NCI-H1092 (cell line): ENCODE data around the gene COA7.

Experiments
- DNase-seq: peaks from one replicate; lab custom pipeline; 2025; lab: John Stamatoyannopoulos, UW

COA7 gene

DNA sequence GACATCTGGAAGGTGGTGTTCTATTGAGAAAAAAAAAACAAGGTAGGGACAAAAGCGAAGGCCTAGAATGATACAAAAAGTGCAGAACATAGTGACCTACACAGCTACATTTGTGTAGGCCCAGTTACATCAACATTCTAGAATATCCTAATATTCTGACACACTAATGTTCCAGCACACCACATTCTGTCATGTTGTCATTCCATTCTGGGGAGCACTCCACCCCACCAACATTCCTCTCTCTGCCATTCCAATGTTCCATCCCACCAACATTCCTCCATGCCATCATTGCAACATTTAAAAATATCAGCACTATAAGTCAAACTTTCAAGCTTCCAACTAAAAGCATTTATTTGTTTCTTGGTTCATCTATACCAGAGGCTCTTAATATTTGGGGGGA is 28.5 kb downstream of the COA7 start:
- no peak for DNase-seq

DNA sequence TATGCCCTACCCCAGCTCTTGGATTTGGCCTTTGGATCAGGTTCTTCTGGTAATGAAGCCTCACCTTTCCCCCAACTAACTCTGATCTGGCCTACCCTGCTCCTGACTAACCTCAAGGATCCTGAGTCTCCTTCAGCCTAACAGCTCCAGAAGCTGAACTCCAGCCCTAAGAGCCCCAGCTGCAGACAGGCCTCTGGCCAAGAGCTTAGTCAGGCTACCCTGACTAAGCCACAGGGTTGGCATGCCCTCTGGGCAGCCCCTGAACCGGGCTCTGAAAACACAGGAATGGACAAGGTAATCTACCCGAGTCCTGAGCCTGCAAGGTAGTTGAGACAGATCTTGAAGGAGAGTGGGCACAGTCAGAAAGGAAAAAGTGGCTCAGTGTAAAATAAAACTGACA is 29.4 kb downstream of the COA7 start:
- no peak for DNase-seq

DNA sequence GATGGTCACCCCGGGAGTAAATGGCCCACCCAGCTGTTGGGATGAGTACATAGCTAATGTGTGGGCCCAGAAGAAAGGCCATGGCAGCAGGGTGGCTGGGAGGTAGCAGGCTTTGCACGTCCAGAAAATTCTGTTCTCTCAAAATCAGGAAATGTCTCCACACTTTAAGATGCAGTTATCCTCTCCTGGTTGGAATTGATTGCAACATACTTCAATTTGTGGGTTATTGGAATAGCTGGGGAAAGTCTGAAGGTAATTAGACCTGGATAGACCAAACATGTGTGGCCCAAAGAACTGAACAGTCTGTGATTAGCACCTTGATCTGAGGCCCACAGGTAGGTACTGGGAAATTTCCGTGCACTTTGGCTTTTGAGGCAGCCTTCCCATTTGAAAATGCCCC is 30.2 kb downstream of the COA7 start:
- DNase-seq: no peak

GRCh38 chr1:52667290-52667689 is 30.9 kb downstream of the COA7 start:
- DNase-seq: no peak

DNA sequence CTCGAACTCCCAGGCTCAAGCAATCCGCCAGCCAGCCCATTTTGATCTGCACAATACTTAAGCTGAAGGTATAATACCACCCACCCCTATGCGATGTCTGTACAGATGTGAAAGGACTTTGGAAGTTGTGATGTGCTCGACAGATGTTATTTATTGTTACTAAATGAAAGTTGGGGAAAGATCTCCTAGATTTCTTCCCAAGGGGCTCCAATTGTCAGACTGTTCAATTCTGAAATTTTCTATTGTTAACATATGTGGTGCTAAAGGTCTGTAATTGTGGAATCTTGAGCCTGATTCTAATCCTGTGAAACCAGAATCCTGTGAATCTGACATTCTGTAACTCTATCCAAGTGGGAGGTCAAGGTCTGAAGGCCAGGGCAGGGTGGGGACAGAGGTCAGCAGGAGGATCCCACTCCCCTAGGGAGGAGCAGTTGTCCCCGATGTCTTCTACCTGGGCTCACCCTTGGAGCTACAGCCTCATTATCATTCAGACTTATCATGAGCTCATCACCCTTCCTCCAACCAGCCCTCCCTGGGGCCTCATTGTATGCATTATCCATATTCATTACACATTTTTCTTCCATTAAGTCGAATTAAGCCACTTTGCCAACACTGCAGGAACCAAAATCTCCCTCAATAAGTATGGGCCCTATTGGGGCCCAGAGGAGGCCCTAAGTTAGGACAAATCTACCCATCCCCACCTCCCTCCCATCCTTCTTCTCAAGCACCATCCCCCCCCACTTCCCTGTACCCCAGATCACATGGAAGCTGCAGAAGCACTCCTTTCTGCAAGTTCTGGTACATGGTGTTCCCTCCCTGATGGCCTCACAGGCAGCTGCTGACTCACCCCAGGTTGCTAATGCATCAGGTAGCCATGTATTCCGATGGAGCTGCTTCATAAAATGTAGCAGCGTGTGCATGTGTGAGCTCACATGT is 32.9 kb downstream of the COA7 start:
- no peak for DNase-seq

GRCh38 chr1:52663716-52664115 is 34.4 kb downstream of the COA7 start:
- DNase-seq: no peak

GRCh38 chr1:52662645-52663313 is 35.4 kb downstream of the COA7 start:
- DNase-seq: no peak

DNA sequence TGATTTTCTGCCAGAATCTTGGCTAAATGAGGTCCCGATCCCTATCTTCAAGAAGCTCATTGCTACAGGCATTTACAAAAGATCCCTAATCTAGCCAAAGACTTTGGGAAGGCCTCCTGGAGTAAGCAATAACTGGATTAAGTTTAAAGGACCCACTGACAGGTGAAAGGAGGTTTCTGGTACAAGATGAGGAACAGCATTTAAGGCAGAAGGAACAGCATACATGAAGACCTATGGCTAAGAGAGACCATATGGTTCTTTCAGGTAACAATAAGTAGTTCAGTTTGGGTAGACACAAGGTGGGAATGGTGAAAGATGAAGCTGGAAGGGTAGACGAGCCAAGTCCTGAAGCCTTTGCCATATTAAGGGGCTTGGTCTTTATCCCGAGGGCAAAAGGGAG is 37.3 kb downstream of the COA7 start:
- no peak for DNase-seq

- DNase-seq: no peak
Measured at GRCh38 chr1:52659851-52660596, 38.1 kb downstream of the COA7 start.

- no peak for DNase-seq
Measured at GRCh38 chr1:52659356-52659755, 38.8 kb downstream of the COA7 start.

DNA sequence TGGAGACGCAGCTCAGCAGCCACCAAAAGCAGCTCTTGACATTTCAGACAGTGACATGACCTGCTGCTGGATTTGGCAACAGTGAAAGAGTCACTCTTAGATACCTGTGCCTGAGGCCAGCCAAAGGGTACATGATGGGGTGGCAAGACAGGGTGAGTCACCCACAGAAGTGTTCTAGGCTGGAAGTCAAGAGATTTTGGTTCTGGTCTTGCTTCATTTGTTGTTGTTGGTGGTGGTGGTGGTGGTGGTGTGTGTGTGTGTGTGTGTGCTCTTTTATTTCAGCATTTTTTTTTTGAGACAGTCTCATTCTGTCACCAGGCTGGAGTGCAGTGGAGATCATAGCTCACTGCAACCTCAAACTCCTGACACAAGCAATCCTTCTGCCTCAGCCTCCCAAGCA is 39.4 kb downstream of the COA7 start:
- DNase-seq: no peak

DNA sequence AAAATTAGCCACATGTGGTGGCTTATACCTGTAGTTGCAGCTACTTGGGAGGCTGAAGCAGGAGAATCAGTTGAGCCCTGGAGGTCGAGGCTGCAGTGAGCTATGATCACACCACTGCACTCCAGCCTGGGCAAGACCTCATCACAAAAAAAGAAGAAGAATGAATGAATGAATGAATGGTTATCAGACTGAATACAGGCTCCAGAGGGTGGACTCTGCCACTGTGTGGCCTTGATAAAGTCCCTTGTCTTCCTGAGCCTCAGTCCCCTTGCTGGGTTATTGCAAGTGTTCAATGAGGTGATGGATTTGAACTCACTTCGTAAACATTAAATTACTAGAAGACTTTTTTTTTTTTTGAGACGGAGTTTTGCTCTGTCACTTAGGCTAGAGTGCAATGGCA is 40.4 kb downstream of the COA7 start:
- DNase-seq: no peak

GRCh38 chr1:52654063-52654462 is 44.1 kb downstream of the COA7 start:
- DNase-seq: no peak

DNA sequence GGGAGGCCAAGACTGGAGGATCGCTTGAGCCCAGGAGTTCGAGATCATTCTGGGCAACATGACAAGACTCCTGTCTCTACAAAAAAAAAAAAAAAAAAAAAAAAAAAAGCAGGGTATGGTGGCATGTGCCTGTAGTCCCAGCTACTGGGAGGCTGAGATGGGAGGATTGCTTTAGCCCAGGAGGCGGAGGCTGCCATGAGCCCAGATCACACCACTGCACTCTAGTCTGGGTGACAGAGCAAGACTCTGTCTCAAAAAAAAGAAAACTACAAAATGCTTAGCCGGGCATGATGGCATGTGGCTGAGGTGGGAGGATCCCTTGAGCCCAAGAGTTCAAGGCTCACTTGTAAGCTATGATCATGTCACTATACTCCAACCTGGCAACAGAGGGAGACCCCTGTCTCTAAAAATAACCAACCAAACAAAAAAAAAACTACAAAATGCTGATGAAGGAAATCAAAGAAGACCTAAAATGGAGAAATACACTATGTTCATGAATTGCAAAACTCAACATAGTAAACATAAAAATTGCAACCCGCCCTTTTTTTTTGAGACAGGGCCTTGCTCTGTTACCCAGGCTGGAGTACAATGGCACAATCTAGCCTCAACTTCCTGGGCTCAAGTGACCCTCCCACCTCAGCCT is 44.8 kb downstream of the COA7 start:
- no peak for DNase-seq

GRCh38 chr1:52651904-52652303 is 46.2 kb downstream of the COA7 start:
- no peak for DNase-seq

- no peak for DNase-seq
Measured at GRCh38 chr1:52645261-52645660, 52.9 kb downstream of the COA7 start.

GRCh38 chr1:52641307-52641706 is 56.8 kb downstream of the COA7 start:
- DNase-seq: no peak

GRCh38 chr1:52640697-52641096 is 57.5 kb downstream of the COA7 start:
- no peak for DNase-seq

GRCh38 chr1:52637946-52638345 is 60.2 kb downstream of the COA7 start:
- DNase-seq: no peak

- no peak for DNase-seq
Measured at GRCh38 chr1:52636721-52637695, 61.1 kb downstream of the COA7 start.
